ENCODE data around the gene RNU11.
"Not testable (repeated sequence)": the region's sequence is repeated elsewhere in the genome, so short reads cannot be mapped to it uniquely, and the experiment has no call there.

Gene RNU11

DNA sequence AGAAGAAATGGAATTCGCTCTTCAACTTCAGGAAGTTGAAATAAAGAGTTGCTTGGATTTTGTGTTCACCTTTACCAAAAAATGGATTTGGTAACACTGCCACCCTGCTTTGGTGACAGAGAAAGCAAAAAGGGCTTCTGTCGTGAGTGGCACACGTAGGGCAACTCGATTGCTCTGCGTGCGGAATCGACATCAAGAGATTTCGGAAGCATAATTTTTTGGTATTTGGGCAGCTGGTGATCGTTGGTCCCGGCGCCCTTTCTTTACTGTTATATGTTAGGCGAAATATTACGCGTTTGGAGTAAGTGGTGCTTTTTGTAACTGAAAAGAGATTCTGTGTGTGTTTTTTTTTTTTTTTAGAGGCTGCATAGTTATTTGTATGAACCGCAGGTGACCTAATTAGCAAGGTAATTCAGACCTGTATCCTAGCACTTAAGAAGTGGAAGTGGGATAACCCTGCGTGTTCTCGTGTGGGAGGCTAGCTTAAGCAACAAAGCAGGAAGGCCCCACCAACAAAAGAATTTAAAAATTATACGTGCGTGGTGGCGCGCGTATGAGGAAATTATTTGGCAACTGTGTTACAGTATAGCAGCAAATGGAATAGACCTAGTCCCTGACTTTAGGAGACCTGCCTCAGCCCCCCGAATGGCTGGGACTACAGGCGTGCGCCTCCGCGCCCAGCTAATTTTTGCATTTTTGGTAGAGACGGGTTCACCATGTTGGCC is at the start of gene RNU11:
Gene RNU11, plus strand, starts transcription at position 127 of the 725 bp plus-strand sequence.
- DNase-seq, result peak; percentile 99

DNA sequence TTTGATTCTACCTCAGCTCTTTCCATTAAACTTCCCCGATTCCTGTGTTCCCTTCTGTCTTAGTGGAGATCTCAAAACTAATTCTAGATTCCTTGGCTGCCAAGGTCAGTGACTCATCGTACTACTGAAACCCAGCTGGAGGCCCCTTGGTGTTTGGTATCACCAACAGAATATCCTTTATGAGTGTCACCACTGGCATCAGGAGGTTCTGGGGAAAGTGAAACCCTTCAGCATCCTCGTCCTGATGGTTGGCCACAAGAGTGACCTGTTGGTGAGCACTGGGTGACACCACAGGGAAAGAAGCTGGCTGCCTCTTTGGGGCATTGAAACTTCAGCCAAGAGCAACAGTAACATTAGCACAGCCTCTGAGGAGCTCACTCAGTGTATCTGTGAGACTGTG is 46.7 kb upstream of the RNU11 start:
- no peak for DNase-seq

DNA sequence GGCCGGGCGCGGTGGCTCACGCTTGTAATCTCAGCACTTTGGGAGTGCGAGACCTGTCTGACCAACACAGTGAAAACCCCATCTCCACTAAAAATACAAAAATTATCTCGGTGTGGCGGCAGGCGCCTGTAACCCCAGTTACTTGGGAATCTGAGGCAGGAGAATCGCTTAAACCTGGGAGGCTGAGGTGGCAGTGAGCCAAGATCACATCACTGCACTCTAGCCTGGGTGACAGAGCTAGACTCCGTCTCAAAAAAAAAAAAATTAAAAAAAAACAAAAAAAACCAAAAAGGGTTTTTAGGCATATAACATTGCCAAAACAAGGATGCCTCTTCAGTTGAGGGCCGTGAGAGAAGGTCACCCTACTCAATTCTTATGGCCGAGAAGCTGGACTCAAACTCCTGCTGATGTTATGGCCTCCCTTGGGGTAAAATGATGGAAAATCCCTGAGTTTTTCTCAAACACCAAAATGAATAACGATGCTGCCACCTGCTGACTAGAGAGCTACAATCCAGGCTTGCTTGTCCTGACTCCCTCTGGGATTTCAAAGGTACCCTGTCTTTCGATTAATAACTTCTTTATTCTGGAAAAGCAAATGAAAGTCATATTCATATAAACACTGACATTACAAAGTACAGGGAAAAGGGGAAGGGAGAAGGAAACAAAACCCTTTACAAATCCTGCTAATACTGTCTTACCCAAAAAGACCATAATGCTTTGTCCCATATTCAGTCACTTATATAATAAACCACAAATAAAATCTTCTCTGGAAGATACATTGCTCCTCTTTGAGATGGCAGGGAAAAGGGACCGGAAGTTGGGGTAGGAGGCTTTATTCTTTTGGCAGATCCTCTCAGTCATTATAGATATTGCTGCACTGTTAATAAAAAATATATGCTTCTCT is 45.6 kb upstream of the RNU11 start:
- DNase-seq, result peak; percentile 57

DNA sequence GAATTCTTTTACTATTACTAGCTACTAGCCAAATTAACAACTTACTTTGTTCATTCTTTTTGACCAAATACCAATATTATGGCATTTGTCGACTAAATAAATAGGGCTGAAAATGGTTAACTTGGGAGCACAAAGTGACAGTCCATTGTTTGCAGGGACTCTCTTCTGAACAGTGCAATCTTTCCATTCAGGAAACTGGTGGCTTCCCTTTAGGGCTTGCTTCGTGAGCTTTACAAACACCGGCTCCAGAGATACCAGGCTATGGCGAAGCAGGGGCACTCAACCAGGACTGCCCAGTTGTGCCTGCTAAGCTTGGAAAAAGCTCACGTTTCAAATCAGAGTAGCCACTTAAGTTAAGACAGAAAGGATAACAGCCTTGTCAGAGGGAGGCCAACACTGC is 44.0 kb upstream of the RNU11 start:
- no peak for DNase-seq

DNA sequence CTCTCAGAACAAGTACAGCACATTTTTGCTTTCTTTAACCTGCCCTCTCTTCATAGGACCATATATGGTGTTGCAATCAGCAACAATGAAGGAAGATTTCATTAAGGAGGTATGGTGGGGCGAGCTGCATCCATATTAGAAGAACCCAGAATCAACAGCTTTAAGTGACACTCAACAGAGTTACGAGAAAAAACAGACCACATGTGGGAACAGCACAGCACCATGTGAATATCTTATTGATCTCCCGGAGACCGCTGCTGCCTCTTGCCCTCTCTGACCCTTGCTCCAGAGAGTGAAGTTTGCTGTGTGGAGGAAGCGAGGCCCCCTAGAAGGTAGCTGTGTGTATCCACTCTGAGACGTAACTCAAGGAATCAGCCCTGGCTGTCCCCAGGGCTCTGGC is 43.4 kb upstream of the RNU11 start:
- no peak for DNase-seq

DNA sequence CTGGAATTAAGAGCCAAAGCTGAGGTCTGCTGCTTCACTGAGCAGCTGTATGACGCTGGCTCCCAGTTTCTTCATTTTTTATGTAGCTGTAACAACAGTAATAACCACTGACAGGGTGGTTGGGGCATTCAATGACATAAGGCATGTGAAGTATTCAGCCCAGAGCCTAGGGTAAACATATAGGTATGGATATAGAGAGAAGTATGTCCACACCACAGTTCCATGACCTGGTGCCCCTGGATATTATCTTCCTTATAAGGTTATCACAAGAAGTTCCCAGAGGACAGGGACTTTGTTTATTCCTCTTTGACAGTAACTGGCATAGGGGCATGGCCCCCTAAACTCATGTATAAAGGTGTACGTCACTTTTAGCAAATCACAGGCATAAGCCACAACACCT is 41.6 kb upstream of the RNU11 start:
- no peak for DNase-seq

DNA sequence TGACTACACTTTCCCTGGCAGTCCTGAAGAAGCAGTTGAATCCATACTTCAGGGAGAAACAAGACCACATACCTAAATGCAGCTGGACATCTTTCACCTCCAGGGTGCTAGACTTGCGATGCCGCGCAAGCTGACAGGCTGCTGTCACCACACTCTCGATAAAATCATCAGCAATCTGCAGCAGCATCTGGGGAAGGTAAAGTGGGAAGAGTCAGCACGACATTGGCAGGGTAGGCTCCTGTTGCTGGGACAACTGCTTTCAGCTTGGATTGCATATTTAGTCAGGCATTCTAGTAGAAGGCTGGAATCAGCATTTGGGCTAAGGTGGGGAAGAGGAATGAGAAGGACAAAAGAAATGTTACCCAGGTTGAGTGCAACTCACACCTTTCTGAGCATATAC is 35.2 kb upstream of the RNU11 start:
- no peak for DNase-seq

DNA sequence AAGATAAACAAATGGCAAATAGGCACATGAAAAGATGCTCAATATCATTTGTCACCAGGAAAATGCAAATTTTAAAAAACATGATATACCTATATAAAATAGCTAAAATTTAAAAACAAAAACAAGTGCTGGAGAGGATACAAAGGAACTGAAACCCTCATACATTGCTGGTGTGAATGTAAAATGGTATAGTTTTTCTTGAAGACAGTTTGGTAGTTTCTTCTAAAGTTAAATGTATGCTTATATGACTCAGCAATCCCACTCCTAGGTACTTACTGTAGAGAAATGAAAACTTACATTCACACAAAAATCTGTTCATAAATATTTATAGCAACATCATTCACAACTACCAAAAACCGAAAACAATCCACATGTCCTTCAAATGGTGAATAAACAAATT is 16.7 kb upstream of the RNU11 start:
- no peak for DNase-seq

DNA sequence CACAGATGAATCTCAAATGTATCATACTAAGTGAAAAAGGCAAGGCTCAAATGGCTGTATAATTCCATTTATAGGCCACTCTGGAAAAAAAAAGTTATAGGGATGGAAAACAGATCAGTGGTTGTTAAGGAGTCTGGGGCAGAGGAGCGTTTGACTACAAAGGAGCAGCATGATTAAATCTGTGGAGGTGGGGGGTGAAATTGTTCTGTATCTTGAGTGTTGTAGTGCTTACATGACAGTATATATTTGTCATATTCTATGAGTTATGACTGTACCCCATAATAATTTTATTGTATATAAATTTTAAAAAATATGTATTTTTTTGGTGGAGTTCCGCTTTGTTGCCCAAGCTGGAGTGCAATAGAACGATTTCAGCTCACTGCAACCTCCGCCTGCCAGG is 15.8 kb upstream of the RNU11 start:
- DNase-seq, result no peak

DNA sequence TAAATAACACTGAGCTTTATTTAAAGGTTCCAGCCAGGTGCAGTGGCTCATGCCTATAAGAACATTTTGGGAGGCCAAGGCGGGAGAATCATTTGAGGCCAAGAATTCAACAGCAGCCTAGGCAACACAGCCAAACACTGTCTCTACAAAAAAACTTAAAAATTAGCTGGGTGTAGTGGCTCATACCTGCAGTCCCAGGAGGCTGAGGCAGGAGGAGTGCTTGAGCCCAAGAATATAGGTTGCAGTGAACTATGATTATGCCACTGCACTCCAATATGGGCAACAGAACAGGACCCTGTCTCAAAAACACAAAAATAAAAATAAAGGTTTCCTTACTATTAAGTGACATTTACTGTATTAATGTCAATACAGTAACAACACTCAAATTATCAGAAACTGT is 7.6 kb upstream of the RNU11 start:
- DNase-seq, result no peak

DNA sequence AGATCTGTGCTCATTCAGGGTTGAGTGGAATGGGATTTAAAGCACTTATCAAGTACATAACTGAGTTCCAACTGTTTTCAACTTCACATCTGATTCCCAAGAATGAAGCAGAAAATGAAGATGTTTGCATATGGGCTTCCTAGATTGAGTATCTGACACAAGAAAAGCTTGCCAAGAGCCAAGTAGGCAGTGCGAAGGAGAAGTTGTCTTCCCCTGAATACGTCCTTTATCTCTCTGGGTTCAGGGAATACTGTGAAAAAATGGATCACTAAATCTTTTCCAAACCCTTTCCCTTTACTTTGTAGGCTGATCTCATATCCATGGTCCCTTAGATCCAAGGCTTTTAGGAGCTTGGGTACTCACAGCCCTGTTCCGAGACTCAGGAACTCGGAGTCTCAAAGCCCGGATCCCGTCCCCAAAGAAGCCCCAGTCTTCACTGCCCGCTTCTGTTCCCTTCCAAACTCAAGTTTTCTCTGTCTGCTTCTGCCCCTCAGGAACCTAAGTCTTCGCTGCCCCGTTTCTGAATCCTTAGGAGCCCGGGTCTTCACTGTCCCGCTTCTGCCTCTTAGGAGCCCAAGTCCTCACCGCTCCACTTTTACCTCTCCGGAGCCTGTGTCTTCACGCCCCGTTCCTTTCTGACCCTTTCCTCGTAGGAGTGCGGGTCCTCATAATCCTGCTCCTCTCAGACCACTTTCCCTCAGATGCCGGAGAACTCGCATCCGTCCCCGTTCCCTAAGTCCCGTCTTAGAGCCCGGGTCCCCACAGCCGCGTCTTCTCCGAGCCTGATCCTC is 6.1 kb upstream of the RNU11 start:
- no peak for DNase-seq

DNA sequence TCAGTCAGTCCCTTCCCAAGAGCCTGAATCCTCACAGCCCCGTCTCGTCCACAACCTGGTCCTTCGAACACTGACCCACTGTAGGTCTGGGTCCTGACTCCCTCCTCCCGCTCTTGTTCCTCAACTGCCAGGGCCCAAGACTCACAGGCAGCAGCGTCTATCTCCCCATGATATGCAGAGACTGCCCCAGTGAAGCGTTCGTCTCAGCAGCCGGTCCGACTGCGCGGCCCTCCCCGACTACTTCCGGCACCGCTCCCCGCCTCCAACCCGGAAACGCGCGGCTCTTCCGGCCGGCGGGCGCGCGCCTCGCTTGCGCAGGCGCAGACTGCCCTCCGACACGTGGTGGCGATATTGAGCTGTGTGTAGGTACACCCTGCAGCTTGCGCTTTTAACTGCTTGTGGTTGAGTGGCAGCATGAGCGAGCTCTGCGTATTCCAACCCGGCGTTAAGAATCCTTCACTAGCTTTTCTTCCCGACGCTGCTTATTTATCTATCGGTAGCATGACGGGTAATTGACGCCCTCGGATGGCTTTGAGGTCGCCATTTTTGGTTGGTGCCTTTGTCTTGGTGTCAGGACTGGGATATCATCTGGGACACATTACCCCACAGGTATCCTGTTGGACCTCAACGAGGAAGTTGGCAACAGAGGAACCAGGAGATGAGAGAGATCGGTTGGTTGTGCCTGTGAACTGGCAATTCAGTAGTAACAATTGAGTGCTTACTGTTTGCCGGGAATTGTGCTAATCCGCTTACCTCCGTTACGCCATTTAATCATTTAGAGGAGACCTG is 5.4 kb upstream of the RNU11 start, which contains the start of gene TAF12:
Gene TAF12, minus strand, starts transcription at position 221 of the 789 bp plus-strand sequence. CDS start 20,986 bp downstream, outside the sequence.
- DNase-seq, result peak; percentile 81

DNA sequence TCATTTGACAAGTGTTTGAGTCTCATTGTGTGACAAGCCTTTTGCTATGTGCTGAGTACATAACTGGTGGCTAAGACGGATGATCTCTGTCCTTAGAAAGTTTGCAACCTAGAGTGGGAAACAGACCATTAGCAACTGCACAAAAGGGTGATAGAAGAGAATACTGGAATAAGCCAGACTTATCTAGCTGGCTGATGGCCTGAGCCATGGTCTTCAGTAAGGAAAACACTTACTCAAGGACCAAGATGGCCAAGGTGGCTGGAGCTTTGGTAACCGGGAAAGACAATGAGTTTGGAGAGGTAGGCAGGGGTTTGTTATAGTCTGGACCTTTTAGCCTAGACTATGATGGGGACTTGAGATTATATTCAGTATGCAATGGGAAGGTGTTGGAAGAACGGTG is 3.9 kb upstream of the RNU11 start:
- no peak for DNase-seq

DNA sequence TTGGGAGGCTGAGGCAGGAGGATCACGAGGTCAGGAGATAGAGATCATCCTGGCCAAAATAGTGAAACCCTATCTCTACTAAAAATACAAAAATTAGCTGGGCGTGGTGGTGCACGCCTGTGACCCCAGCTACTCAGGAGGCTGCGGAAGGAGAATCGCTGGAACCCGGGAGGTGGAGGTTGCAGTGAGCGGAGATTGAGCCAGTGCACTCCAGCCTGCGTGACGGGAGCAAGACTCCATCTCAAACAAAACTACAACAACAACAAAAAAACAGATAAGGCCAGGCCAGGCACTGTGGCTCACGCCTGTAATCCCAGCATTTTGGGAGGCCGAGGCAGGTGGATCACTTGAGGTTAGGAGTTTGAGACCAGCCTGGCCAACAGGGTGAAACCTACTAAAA is 3.0 kb upstream of the RNU11 start:
- not testable (repeated sequence) for DNase-seq

DNA sequence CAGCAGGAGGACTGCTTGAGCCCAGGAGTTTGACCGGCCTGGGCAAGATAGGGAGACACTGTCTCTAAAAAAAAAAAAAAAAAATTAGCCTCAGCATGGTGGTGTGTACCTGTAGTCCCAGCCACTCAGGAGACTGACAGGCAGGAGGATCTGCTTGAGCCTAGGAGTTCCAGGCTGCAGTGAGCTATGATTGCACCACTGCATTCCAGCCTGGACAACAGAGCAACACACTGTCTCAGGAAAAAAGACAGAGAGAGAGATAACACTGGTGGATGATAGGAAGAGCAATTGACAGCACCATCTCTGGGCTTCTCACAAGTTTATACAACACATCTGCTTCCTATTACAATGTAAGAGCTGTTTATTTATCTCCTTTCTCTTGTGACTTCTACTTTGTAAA is 2.4 kb upstream of the RNU11 start:
- DNase-seq, result no peak

DNA sequence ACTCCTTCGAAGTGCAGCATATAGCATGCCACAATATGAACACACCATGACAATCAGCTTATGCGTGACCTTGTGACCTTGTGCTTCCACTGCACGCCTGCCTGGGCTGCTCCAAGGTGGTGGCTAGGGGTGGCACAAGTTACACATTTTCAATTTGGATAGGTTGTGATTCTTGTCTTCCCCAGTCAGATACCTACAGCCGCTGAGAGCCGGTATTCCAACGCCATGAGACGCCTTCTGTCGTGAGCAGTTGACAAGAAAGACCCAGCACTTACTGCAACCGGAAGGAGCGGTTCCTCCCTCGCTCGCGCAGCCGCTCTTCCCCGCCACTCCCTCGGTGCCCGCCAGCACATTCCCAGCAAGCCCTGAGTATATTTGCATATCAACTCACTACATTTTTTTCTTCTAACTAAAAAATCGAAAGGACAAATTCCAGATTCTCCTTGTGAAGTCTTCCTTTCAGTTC is 359 bp upstream of the RNU11 start:
- peak; percentile 91 for DNase-seq

DNA sequence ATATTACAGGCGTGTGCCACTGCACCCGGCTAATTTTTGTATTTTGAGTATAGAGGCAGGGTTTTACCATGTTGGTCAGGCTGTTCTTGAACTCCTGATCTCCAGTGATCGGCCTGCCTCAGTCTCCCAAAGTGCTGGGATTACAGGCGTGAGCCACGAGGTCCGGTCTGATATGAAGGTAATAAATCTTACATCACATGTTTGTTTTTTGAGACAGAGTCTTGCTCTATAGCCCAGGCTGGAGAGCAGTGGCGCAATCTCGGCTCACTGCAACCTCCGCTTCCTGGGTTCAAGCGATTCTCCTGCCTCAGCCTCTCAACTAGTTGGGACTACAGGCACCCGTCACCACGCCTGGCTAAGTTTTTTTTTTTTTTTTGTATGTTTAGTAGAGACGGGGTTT is 4.7 kb downstream of the RNU11 start:
- DNase-seq, result not testable (repeated sequence)

DNA sequence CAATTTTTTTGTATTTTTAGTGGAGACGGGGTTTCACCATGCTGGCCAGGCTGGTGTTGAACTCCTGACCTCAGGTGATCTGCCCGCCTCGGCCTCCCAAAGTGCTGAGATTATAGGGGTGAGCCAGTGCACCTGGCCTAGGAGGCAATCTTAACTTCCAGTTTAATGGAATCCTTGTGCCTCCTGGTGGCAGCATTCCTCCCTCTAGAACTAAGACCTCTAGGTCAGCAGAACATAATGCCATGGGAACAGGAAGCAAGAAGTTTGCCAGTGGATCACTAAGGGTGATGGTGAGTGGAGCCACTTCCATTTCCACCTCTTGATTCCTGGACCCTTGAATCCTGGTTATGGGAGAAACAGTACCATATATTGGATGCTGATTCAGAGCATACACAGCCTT is 5.5 kb downstream of the RNU11 start:
- not testable (repeated sequence) for DNase-seq

DNA sequence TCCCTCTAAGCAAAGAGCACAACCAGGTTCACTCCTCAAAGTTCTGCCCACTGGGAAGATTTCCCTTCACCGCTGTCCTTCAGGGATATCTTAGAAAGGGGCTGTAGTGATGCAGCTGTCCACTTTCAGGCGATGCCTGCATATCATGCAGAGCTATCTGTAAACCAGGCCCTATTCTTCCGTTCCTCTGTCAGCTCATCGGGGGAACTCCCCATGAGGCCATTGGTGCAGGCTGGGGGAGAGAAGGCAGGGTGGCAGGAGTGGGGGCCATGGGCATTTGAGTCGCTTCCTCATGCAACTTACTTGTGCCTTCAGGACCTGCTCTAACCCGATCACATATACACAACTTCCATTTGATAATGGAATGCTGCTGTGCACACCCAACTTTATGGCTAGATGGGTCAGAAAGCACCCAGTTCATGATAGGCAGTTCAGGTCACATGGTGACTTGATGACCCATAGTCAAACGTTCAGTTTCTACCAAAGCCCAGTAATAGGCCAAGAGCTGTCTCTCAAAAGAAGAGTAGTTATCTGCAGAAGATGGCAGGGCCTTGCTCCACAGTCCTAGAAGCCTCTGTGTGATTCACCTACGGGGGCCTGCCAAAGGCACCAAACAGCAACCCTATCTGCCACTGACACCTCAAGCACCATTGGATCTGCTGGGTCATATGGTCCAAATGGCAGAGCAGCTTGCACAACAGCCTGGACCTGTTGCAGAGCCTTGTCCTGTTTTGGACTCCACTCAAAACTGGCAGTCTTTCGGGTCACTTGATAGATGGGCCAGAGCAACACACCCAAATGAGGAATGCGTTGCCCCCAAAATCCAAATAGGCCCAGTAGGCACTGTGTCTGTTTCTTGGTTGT is 7.3 kb downstream of the RNU11 start:
- not testable (repeated sequence) for DNase-seq

DNA sequence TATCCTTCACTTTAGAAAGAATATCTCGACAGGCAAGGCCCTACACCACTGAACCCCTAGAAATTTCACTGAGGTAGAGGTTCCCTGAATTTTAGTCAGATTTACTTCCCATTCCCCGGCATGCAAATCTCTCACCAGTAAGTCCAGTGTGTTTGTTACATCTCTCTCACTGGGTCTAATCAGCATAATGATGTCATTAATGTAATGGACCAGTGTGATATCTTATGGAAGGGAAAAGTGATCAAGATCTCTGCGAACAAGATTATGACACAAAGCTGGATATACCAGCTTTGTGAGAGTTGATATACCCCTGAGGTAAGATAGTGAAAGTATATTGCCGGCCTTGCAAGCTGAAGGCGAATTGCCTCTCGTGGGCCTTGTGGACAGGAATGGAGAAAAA is 7.9 kb downstream of the RNU11 start:
- DNase-seq, result no peak

DNA sequence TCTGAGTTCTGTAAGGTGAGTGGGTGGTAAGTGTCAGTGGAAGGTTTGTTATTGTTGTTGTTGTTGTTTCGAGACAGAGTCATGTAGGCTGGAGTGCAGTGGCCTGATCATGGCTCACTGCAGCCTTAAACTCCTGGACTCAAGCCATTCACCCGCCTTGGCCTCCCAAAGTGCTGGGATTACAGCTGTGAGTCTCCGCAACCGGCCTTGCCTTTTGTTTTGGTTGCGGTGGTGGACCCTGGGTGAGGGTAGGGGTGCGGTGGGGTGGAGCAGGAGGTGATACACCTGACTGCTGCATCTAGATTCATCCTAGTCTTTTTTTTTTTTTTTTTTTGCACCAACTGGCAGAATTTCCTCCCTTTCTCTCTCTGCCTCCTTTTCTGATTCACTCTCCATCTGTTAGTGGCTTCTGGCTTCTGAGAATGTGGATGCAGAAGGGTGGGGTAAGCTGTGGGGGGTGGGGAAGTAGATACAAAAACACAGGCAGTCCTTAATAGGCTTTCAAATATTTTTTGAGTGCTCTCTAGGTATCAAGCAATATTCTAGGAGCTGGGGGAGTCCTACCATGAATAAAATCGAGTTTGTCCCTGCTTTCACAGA is 15.6 kb downstream of the RNU11 start:
- DNase-seq, result peak; percentile 63

Measured in DMS 273 treated with DMSO at 0.1 percent for 48 hours (cell line).